HG03097 (cell line): ENCODE data around the gene SGPP1.
A peak's percentile ranks its signal among the peaks of the same experiment; 100 is the strongest.
"Not testable (repeated sequence)": the region's sequence is repeated elsewhere in the genome, so short reads cannot be mapped to it uniquely, and the experiment has no call there.

Source experiments
- ATAC-seq: cut with Tn5 transposase; IDR thresholded peaks from one replicate; pipeline ENCODE4 v1.9.1; 2021; ENCODE audit not compliant: unreplicated experiment, low FRiP score

The SGPP1 gene

DNA sequence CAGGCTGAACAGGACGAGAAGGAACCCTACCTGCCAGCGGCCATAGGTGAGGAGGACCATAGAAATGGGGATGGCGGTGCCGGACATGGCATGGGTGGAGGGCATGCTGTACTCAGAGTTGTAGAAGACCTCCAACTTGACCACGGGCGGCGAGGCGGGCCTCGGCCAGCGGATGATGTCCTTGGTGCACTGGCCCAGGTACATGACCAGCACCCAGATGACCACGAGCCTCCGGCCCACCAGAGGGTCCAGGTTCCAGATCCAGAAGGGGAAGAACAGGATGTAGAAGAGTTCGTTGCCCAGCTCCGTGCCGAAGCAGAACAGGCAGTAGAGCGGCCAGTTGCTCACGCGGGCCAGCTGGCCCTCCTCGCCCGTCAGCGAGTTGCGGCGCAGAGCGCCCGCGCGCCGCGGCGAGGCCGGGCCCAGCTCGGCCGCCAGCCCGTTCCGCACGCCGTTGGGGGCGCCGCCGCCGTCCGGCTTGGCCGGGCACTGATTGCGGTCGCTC lies 582 bp downstream of the SGPP1 start:
- peak; percentile 33 for ATAC-seq

DNA sequence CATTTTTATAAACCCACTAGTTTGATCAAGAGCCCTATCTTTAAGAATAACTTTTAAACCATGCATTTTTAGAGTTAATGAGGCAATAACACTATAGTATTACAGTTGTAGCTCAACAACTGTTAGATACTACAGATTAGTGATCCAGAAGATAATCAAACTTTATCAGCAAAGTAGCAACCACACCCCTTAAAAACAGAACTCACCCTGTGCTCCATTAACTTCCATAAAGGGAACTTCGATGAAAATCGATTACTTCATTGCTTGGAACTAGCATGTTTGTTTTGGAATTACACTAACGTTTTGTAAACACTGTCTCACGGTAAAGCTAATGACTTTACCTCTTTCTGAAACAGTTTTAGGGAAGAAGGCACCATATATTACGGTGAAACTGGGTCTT lies 1.4 kb downstream of the SGPP1 start:
- no peak for ATAC-seq

DNA sequence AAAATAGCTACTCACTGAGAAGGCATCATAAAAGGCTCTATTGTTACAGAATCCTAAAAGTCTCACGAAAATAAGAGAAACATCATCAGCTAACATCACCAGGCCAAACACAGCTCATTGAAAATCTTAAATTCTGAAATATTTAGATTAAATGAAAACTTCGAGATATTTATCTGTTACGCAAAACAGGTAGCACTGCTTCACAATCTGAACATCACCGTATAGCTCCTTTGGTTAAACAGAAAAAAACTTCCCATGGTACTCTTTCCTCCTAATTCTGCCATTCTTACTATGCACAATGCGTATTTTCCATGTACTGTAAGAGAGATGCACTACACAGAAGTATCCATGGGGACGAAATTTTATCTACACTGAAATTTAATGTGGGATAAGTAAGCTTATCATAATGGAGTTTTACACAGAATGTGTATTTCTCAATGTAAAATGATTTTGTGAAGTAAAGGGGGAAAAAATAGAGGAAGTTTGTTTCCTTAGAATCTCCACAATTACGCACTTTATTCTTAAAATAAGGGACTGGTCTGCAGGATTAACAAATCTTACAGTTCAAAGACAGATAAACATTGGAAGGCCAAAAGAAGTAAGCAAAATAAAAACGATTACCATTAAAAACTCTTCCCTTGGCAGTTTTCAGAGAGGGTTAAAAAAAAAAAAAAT lies 1.9 kb downstream of the SGPP1 start:
- ATAC-seq, result no peak

DNA sequence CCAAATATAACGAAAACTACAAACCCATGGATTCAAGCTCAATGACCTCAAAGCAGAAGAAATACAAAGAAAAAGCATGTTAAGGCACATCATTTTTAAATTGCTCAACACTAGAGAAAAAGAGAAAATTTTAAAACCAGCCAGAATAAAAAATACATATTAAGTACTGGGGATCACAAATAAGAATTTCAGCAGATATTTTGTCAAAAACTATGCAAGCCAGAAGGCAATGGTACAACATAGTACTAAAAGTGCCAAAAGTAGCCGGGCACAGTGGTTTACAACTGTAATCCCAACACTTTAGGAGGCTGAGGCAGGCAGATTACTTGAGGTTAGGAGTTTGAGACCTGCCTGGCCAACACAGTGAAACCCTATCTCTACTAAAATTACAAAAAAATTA lies 10.2 kb downstream of the SGPP1 start:
- no peak for ATAC-seq

DNA sequence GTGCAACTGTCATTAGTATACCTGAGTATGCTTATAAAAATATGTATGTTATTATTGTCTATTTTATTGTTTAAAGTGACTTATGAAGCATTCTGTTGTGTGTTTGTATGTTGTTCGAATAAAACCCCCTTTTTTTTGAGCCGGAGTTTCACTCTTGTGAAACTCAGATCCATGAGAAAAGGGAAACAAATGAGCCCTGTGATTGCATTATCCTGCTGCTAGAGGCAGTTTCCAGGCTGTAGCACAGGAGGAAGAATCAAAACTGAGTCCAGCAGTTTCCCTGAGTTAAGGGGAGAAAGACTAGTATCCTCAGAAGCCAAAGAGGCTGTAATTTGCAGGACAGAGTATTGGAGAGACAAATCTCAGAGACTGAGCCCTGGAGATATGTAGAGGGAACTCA lies 12.5 kb downstream of the SGPP1 start:
- no peak for ATAC-seq

DNA sequence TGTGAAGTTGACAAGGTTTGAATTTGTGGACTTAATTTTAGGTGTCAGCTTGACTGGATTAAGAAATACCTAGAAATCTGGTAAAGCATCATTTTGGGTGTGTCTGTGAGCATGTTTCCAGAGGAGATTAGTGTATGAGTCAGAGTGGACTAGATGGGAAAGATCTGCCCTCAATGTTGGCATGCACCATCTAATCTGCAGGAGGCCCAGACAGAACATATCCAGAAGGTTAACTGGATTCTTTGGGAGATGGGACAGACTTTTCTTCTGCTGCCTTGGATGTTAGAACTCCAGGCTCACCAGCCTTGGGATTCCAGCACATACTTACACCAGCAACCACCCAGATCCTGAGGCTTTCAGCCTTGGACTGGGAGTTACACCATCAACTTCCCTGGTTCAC lies 14.1 kb downstream of the SGPP1 start:
- no peak for ATAC-seq

DNA sequence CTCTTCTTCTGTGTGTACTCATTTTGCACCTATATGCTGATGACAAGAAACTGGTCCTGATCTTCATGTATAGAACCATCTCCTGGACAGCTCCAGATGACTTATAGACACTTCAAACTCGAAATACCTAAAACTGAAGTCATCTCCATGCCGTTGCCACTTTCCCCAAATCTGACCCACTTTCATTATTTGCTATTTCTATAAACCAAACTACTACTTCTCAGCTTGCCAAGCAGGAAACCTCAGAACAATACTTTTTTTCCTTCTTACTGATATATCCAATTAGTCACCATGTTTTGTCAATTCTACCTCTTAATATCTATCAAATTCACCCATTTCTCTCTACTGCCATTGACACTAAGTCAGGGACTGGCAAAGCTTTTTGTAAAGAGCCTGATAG lies 14.8 kb downstream of the SGPP1 start:
- ATAC-seq, result no peak

DNA sequence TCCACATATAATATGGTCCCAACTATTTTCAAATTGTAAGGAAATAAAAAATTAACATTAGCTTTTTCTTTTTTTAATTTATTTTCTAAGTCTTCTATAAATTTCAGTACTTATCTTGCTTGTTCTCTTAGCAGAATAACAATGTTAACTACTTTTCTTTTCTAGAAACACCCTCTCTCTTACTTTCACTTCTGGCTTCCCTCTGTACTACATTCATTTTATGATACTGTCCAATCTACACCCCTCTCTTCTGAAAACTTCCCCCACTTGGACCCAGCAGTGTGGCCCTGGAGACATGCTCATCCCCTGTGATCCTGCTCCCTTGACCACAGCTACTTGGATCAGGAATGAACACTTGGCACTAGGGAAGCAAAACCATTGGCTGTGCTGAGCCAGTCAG lies 15.7 kb downstream of the SGPP1 start:
- no peak for ATAC-seq

DNA sequence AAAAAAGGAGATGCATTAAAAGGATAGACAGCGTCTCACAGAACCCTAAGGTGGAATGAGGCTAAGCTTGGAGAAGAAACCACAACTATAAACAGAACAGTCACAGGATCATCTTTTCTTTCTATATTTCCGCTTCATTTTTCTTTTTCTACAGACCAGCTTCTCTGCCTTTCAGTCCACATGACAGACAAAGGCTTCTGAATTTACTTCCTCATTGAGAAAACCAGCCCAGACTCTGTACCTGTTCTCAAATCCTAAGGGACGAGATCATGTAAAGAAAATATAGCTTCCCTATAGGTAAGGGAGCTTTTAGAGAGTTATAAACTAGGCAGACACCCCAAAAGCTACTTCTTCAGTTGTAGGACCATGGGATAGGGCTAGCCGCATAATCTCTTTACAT lies 17.4 kb downstream of the SGPP1 start:
- ATAC-seq, result no peak

DNA sequence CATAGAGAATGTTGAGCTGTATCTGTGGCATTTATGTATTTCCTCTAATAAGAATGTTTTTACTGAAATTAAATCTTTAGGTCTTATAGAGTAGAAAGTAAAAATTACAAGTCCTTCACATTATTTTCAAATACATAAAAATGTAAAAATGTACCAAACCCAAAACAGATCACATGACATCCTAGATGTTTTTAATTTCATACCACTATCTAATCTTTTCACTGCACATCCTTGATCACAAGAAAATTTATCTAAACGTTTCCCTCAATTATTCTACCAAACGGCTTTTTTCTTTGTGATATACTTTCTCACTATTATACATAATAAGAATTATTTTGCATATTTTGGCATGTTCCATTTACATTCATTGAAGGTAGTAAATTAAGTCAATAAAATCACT lies 18.3 kb downstream of the SGPP1 start:
- no peak for ATAC-seq

DNA sequence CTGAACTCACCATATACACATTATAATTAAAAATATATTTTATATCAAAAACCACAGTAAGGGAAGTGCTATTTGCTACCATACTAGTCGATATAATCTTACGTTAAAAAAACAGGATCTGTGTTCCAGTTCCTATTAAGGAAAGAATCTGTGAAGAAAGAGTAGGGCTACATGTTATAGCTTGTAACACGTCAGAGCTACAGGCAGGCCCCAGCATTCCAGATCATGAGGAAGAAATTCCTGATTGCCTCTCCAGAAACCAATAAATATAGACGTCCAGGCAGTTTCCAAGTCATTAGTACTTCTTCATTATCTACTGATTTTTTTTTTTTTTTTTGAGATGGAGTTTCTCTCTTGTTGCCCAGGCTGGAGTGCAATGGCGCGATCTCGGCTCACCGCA lies 20.6 kb downstream of the SGPP1 start:
- ATAC-seq, result no peak

DNA sequence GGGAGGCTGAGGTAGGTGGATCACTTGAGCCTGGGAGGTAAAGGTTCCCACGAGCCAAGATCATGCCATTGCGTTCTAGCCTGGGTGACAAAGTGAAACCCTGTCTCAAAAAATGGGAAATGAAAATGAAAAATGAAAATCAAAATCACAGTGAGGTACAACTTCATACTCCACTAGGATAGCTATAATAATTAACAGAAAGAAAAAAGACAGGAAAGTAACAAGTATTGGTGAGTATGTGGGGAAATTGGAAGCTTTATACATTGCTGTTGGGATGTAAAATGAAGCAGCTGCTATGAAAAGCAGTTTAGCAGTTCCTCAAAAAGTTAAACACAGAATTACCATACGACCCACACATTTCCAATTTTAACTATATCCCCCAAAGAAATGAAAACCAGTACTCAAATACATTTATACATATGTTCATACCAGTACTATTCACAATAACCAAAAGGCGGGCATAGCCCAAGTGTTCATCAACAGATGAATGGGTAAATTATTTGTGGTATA lies 22.2 kb downstream of the SGPP1 start:
- no peak for ATAC-seq

DNA sequence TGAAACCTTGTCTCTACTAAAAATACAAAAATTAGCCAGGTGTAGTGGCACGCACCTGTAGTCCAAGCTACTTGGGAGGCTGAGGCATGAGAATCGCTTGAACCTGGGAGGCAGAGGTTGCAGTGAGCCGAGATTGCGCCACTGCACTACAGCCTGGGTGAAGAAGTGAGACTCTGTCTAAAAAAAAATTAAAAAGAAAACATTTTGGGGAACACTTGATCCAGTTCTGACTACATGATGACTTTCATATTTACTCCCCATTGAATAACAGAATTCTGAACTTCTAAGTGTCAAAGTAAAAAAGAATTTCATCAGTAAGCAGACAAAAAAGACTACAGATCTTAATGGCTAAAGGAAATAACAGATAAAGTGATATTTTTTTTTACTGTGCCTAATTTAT lies 25.3 kb downstream of the SGPP1 start:
- not testable (repeated sequence) for ATAC-seq

DNA sequence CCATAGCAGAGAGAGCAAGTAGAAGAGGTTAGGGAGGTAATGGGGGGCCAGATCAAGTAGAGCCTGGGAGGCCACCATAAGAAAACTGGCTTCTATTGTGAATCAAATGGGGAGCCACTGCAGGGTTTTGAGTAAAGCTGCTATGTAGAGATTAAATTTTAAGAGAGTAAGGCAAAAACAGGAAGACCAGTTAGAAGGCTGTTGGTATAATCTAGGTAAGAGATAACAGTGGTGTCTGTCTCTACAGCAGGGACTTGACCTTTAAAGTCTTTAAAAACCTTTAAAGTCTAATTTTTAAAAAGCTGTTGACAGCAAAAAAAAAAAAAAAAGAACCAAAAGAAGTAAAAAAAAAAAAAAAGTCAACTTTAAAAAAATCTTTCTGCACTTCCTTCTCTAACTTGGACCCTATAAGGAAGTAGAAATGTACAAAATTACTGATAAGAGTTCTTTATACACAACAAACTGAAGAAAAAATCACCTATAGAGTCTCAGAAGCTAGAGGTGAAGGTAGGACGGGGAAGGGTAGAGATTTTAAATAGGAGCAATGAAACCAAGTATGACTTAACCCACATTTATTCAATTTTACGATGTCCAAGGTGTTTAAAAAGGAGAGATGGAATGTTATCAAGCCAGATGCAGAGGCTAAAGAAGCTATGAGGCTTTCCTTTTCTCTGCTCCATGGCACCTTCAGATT lies 26.1 kb downstream of the SGPP1 start:
- ATAC-seq, result no peak

DNA sequence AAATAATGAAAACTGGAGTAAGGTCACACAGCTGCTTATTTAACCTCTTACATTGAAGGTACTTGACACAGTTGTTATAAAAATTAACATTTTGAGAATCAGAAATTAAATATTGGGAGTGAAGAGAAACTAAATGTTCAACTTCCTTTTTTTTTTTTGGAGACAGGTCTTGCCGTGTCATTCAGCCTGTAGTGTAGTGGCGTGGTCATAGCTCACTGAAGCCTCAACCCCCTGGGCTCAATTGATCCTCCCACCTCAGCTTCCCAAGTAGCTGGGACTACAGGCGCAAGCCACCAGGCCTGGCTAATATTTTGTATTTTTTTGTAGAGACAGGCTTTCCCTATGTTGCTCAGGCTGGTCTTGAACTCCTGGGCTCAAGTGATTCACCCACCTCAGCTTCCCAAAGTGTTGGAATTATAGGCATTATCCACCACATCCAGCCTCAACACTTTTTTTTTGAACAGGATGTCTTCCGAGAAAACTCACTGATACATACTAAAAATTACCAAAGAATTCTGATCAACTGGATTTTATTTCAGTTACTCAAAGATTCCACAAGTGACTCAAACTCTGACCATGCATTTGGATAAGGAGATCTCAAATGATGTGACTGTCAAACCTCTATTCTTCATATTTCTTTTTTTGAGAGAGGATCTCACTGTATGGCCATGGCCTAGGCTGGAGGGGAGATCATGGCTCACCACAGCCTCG lies 35.4 kb downstream of the SGPP1 start:
- no peak for ATAC-seq

DNA sequence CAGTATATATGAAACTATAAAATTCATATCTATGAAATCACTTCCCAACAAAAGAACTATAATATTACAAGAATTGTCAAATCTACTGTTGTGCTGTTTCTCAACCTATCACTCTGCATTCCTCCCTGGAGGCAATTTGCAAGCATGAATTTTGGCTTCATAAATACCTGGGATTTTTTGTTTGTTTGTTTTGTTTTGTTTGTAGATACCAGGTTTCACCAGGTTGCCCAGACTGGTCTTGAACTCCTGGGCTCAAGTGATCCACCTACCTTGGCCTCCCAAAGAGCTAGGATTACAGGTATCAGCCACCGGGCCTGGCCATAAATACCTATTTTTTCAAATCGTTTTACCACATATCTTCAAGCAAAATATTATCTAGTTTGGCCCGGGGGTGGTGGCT lies 38.7 kb downstream of the SGPP1 start:
- ATAC-seq, result no peak

DNA sequence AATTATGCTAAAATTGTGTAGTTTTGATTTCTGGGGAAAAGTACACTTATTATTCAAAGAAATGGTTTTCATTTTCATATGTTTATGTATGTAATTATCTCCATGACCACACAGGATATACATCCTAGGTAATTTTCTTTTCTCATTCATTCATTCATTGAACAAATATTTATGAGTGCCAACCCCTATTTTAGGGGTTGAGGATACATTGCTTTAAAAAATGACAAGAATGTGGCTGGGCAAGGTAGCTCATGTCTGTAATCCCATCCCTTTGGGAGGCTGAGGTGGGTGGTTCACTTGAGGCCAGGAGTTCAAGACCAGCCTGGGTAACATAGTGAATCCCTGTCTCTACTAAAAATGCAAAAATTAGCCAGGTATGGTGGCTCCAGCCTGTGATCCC lies 40.9 kb downstream of the SGPP1 start:
- no peak for ATAC-seq

DNA sequence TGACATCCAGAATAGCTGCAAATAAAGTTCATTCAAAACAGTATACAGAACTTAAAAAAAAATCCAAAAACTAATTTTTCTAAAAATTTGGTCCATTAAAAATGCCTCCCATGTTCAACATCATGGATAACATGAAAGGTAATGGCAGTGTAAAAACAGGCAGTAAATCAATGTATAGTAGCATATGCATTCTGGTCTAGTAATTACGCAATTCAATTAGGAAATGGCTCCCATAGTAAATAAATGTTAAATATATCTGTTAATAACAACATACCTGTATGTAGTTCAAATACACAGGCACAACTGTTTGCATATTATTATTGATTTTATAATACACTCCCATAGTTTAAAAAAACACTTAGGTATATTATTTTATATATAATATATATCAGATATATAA lies 42.5 kb downstream of the SGPP1 start:
- ATAC-seq, result no peak

DNA sequence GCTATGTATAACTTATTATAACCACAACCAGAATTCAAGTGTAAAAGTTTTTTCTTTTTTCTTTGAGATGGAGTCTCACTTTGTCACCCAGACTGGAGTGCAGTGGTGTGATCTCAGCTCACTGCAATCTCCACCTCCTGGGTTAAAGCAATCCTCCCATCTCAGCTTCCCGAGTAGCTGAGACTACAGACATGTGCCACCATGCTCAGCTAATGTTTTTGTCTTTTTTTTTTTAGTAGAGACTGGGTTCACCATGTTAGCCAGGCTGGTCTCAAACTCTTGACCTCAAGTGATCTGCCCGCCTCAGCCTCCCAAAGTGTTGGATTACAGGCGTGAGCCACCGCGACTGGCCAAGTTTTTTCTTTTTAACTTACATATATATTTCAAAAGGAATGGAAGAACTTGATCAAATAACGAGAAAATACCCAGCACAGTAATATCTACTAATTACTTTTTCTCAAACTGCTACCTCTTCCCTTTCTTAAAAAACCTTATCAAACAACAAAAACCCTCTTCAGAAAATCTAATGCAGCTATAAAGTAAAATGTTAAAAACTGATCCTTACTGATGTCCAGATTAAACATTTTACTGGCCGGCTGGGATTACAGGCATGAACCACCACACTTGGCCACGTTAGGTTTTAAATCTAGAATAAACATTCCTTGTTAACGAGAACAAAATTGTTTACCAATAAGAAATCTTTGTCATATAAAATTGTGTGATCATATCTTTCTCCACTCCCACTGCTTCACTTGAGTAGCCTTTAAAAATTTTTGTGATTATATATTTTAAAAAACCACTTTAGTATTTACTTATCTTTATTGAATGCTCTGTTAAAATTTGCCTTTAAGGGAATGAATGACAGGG lies 44.9 kb downstream of the SGPP1 start:
- no peak for ATAC-seq

DNA sequence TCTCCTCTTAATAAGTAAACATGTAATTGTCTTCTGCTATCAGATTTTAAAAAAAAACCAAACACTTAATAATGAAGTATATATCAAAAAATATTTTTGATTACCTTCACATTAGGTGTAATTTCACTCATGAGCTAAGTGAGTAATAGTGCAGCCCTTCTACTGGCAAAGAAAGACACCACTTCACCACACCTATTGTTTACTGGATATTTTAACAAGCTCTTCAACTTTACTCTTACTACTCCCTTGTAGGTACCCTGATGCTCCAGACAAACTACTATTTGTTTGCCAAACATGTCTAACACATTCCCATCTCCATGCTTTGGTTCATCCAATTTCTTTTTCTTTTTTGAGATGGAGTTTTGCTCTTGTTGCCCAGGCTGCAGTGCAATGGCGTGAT lies 49.3 kb downstream of the SGPP1 start:
- ATAC-seq, result no peak
